ENCODE measurements around the gene SYK. TPM values are rescaled to one million over a fixed set of nuclear protein-coding genes. Genes with fewer than 3 reads are reported as not detected.
"Not testable (repeated sequence)": the region's sequence is repeated elsewhere in the genome, so short reads cannot be mapped to it uniquely, and the experiment has no call there.

Gene SYK
- 10 to 100 TPM in 1 of 2 donors, 1 to 10 TPM in 1; 4.5 to 43.6 TPM for total RNA-seq

- TF ChIP-seq POLR2A (IDR thresholded peaks at IDR 0.05): peak; percentile 37
- TF ChIP-seq CTCF (IDR thresholded peaks at IDR 0.05): no peak
- Histone ChIP-seq H3K9me3 (no peaks in the 10 kb centered on the region), H3K4me3 (peak within 1 kb of the TSS; percentile 32 to 38), H3K27me3 (replicated peaks; ENCODE audit: insufficient read depth) (no peaks in the 10 kb centered on the region), H3K27ac (peak within 1 kb of the TSS in 1 of 2 donors; percentile 47), H3K36me3 (no peaks in the 10 kb centered on the region), H3K4me1 (replicated peaks) (no peaks in the 10 kb centered on the region)
- DNase-seq (ENCODE audit: low spot score): peak; percentile 27
- WGBS: 5% methylated on average over 57 of the region's 64 CpGs
- intact Hi-C loops (cut with DNase I): no loop called here
Measured at GRCh38 chr9:90801241-90801972, at the start of gene SYK. SYK (plus strand) TSS chr9:90801819; CDS start chr9:90843899, 42,080 bp downstream.

GRCh38 chr9:90755514-90756371, 45.9 kb upstream of the SYK start:
- not testable (repeated sequence) for H3K9me3 ChIP-seq; H3K27me3 ChIP-seq (replicated peaks; ENCODE audit: insufficient read depth); H3K4me1 ChIP-seq (replicated peaks); H3K27ac ChIP-seq; H3K4me3 ChIP-seq; H3K36me3 ChIP-seq
- peak in 3 of 4 experiments; percentile 47 to 68 (median 63) for TF ChIP-seq CTCF (IDR thresholded peaks at IDR 0.05)
- TF ChIP-seq POLR2AphosphoS5 (IDR thresholded peaks at IDR 0.05): peak; percentile 49
- intact Hi-C loops (cut with DNase I): loop anchor here (10.0 kb wide), 1 partner anchor 1161 kb away; no protein-coding TSS in a partner anchor
- 58% methylated on average over 13 of the region's 13 CpGs for WGBS
- DNase-seq (ENCODE audit: low spot score): peak; percentile 51

GRCh38 chr9:90760577-90760976, 41.0 kb upstream of the SYK start:
- H3K4me3 ChIP-seq; H3K27ac ChIP-seq; DNase-seq (ENCODE audit: low spot score); H3K9me3 ChIP-seq; H3K27me3 ChIP-seq (replicated peaks; ENCODE audit: insufficient read depth); H3K4me1 ChIP-seq (replicated peaks); intact Hi-C loops (cut with DNase I); H3K36me3 ChIP-seq: not testable (repeated sequence)
- 84% methylated on average over 13 of the region's 14 CpGs for WGBS

GRCh38 chr9:90766731-90767130, 34.9 kb upstream of the SYK start:
- Histone ChIP-seq H3K27ac (no peak overlapping the region), H3K36me3 (no peaks in the 10 kb centered on the region), H3K4me3 (no peak overlapping the region), H3K27me3 (replicated peaks; ENCODE audit: insufficient read depth) (no peaks in the 10 kb centered on the region), H3K4me1 (replicated peaks) (no peaks in the 10 kb centered on the region), H3K9me3 (no peaks in the 10 kb centered on the region)
- intact Hi-C loops (cut with DNase I): no loop called here
- no peak for TF ChIP-seq POLR2A (IDR thresholded peaks at IDR 0.05)
- DNase-seq (ENCODE audit: low spot score): no peak

GRCh38 chr9:90767523-90768100, 34.0 kb upstream of the SYK start:
- WGBS: 90% methylated on average over 1 of the region's 1 CpG
- no peaks in the 10 kb centered on the region for H3K4me1 ChIP-seq (replicated peaks)
- TF ChIP-seq POLR2AphosphoS5 (IDR thresholded peaks at IDR 0.05) (no peak), CTCF (IDR thresholded peaks at IDR 0.05) (no peak), POLR2A (IDR thresholded peaks at IDR 0.05) (no peak)
- no peak overlapping the region for H3K4me3 ChIP-seq
- no peak for DNase-seq (ENCODE audit: low spot score)
- H3K9me3 ChIP-seq: no peaks in the 10 kb centered on the region
- no peak overlapping the region for H3K27ac ChIP-seq
- intact Hi-C loops (cut with DNase I): no loop called here
- no peaks in the 10 kb centered on the region for H3K36me3 ChIP-seq
- no peaks in the 10 kb centered on the region for H3K27me3 ChIP-seq (replicated peaks; ENCODE audit: insufficient read depth)
